Measurements from ENCODE around the gene PPP1R12B.
"Not testable (repeated sequence)": the region's sequence is repeated elsewhere in the genome, so short reads cannot be mapped to it uniquely, and the experiment has no call there.

Gene PPP1R12B

GRCh38 chr1:202405928-202406327, 57.4 kb downstream of the PPP1R12B start:
- DNase-seq = no peak

- DNase-seq = not testable (repeated sequence)
Observed at GRCh38 chr1:202406896-202407295, 58.4 kb downstream of the PPP1R12B start.

DNA sequence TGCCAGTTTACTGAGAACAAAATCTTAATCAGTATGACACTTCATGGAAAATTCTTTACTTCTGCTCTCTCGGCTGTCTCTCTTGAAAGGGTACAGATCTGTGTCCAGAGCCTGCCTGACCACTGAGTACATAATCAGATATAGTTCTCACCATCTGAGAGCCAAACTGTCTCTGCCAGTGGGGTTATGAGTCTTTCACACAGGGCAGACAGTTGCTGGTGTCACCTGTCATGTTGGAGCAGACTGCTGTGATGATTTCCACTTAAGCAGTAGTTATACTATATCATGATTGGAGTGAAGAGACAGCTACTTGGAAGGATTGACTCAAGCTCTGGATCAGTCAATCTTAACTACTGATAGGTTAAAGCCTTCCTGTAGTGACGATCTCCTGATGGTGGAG, 58.9 kb downstream of the PPP1R12B start:
- not testable (repeated sequence) for DNase-seq

- not testable (repeated sequence) for DNase-seq
Observed at GRCh38 chr1:202410251-202410650, 61.8 kb downstream of the PPP1R12B start.

GRCh38 chr1:202410854-202411357, 62.4 kb downstream of the PPP1R12B start:
- not testable (repeated sequence) for DNase-seq

DNA sequence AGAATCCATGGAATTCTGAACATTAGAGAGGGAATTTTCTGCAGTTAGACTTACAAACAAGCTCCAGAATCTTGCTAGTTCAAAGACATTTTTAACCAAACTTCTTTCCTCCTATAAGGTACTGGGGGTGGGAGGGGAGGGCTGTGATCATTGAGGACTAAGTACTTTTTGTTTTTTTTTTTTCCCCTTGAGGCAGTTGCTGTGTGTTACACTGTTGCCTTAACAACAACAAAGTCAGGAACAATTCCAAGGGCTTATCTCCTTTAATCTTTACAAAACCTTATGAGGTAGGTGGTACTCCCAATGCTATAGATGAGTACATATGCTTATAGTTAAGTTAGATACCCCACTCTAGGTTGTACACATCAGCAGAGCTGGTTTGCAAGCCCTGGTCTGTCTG, 62.9 kb downstream of the PPP1R12B start:
- DNase-seq = no peak

- not testable (repeated sequence) for DNase-seq
Observed at GRCh38 chr1:202412421-202412820, 63.9 kb downstream of the PPP1R12B start.

DNA sequence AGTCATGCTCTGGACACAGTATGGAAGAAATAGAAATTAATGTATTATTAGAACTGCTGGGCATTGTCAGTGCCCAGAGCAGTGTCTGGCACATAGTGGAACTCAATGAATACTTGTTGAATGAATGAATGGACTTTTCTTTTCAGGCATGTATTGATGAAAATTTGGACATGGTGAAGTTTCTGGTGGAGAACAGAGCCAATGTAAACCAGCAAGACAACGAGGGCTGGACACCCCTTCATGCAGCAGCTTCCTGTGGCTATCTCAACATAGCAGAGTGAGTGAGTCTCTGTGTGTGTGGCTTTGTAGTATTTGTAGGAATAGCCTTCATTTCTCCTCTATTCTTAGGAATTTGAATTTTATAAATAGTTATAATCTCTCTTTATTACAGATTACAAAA, 68.1 kb downstream of the PPP1R12B start:
- no peak for DNase-seq

DNA sequence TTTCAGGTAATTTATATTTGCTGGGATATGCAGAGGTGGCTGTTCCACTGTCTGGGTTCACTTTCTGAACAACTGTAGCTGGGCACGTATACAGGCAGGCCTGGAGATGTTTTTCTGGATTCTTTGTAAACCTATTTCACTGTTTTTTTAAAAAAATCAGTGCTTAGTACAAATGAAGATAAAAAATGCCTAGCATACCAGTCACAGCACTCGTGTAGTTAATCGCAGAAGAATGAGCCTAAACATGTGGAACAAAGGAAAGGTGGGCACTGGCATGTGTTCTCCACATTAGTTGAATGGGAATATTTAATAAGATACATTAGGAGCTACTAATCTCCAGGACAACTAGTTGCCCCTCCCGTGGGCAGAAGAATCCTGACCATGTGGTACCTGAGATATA, 68.6 kb downstream of the PPP1R12B start:
- not testable (repeated sequence) for DNase-seq

GRCh38 chr1:202417762-202418201, 69.3 kb downstream of the PPP1R12B start:
- DNase-seq = not testable (repeated sequence)

DNA sequence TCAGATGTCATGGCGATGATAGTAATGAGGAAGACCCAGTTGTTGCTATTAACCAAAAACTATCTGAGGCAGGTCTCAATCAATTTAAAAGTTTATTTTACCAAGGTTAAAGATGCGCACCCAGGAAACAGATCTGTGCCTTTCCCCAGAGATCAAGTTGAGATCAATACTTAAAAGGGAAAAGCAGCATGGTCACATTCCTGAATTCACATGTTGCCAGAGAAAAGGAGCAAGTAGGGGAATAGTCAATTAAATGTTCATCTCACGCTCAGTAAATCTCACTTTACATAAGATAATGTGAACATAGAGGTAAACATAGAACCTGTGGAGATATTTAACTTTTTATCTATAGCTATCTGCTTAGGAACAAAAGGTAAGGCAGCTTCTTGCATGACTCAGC, 71.2 kb downstream of the PPP1R12B start:
- not testable (repeated sequence) for DNase-seq

DNA sequence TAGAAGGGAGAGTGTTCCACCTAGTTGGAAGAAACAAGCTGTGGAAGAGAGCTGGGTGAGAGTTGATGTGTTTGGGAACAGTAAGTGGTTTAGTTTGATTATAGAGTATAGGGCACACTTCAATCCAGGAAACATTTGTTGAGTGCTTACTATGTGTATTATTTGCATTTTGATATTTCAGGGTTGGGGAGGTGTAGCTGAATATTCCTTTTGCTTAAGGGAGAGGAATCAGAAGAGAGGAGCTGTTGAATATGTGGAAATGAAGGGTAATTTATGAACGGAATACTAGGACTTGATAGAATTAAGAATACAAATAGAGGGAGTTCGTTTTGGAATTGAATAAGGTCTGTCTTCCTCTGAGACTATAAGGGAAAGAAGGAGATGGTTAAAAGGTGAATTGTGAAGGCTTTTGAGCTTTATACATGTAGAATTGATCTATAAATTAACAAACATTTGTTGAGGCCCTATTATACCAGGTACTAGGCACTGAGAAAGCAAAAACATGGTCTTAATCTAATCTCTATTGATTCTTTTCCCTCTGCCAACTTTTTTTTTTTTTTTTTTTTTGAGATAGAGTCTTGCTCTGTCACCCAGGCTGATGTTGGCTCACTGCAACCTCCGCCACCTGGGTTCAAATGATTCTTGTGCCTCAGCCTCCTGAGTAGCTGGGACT, 72.1 kb downstream of the PPP1R12B start:
- DNase-seq = not testable (repeated sequence)

- DNase-seq = not testable (repeated sequence)
Observed at GRCh38 chr1:202422709-202423108, 74.2 kb downstream of the PPP1R12B start.

DNA sequence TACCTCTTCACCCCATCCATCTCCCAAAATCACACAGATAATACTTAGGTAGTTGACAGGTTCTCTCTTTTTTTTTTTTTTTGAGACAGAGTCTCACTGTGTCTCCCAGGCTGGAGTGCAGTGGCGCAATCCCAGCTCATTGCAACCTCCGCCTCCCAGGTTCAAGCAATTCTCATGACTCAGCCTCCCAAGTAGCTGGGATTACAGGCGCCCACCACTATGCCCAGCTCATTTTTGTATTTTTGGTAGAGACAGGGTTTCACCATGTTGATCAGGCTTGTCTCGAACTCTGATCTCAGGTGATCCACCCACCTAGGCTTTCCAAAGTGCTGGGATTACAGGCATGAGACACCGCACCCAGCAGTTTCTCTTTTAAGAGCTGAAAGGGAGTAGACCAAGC, 75.8 kb downstream of the PPP1R12B start:
- DNase-seq = not testable (repeated sequence)

DNA sequence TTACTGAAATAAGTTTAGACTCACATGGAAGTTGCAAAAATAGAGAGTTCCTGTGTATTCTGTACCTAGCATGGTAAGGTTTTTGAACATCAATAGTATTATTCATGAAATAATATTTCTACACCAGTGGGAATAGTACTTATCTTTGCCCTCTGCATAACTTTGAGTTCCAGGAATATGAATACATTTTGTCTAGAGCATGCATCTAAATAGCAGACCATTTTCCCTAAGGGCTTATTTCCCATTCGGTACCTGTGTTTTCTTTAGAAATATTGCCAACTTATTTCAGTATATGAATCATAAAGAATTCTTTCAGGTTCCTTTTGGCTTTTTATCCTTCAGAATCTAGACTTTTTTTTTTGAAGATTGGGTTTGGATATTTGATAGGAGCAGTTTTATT, 81.6 kb downstream of the PPP1R12B start:
- not testable (repeated sequence) for DNase-seq

GRCh38 chr1:202432338-202432737, 83.8 kb downstream of the PPP1R12B start:
- not testable (repeated sequence) for DNase-seq

- no peak for DNase-seq
Observed at GRCh38 chr1:202433155-202434043, 84.9 kb downstream of the PPP1R12B start.

- DNase-seq = no peak
Observed at GRCh38 chr1:202434059-202434458, 85.6 kb downstream of the PPP1R12B start.

DNA sequence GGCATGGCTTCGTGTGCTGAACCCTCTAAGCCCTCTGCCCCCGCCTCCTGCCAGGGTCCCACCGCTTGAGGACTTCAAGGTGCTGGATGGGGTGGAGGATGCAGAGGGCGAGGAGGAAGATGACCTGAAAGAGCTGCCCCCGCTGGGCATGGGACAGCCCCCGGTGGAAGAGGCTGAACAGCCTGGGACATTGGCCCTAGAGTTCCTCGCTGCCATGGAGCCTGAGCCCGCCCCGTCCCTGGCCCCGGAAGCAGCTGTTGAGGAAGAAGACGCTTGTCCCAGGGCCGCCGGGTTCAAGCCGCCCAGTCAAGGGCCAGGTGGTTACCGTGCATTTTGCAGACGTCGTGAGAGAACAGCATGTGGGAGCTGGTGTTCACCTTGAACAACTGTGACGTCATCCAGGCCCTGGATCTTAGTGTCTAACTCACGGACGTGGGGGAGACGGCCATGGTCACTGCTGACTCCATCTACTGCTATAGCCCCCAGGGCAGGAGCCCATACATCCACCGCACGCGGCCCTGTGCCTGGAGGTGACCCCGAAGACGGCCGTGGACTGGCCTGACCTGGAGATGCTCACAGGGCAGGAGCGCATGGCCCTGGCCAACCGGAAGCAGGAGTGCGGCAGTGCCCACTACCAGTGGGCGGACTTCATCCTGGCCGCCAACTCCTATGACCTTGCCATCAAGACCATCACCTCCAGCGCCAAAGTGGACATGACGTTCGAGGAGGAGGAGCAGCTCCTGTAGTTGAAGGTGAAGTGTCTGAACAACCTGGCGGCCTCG, 90.1 kb downstream of the PPP1R12B start:
- no peak for DNase-seq

- DNase-seq = no peak
Observed at GRCh38 chr1:202439308-202439707, 90.8 kb downstream of the PPP1R12B start.

DNA sequence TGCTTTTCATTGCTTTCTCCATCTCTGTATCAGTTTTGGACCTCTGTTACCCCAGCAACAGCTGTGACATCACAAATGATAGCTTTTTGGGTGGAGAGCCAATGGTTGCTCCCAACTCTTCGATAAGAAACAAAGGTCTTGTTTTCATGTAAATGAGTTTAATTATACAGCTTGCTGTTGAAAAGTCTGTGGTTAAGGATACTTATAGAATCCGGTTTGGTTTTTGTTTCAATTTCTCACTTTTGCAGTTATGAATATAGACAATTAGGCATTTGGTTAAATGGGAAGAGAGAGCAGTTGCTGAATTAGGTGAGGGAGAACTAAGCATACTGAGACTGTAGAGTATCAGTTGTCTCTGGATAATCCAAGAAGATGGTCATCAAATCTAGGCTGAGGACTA, 99.6 kb downstream of the PPP1R12B start:
- not testable (repeated sequence) for DNase-seq

GRCh38 chr1:202451641-202452040, 103.1 kb downstream of the PPP1R12B start:
- not testable (repeated sequence) for DNase-seq

DNA sequence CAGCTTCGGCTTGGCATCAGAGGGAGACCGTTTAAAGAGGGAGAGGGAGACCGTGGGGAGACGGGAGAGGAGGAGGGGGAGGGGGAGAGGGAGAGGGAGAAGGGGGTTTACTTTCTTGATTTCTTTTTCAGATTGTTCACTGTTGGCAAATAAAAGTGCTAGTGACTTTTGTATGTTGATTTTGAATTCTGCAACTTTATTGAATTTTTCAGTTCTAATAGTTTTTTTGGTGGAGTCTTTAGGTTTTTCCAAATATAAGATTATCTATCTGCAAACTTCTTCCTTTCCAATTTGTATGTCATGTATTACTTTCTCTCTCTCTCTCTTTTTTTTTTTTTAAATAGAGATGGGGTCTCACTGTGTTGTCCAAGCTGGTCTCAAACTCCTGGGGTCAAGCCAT, 104.0 kb downstream of the PPP1R12B start:
- DNase-seq = no peak
